Left lung (tissue), 10 donors: ENCODE data around the gene CPED1. TPM values are rescaled to one million over a fixed set of nuclear protein-coding genes. Genes with fewer than 3 reads are reported as not detected.

Experiments used
- ATAC-seq: fragments of 200-7000 bp; cut with Tn5 transposase; one replicate; pipeline ENCODE4 v1.9.1; 2020; ENCODE audit warnings: moderate library complexity
- DNase-seq, 4 donors: peaks; one replicate each; pipeline ENCODE4 v3.0.0-alpha.2; 2013 to 2020
- H3K27ac ChIP-seq, 2 donors: fragments of 200-600 bp; sonication (generic) in 1 of 2; one replicate each; pipeline versions ENCODE4 v1.5.0 to v1.8.0; 2020 to 2021
- H3K27me3 ChIP-seq, 2 donors: fragments of 200-600 bp; sonication (generic) in 1 of 2; one replicate each; pipeline versions ENCODE4 v1.5.0 to v1.8.0; 2020 to 2021
- H3K36me3 ChIP-seq, 2 donors: fragments of 200-600 bp; sonication (generic) in 1 of 2; one replicate each; pipeline versions ENCODE4 v1.5.0 to v1.8.0; 2020 to 2021
- H3K4me1 ChIP-seq, 2 donors: fragments of 200-600 bp; one replicate each; pipeline ENCODE4 v1.8.0; 2021
- H3K4me3 ChIP-seq, 2 donors: fragments of 200-600 bp; sonication (generic) in 1 of 2; one replicate each; pipeline versions ENCODE4 v1.5.0 to v1.8.0; 2020 to 2021; ENCODE audit warnings: mild to moderate bottlenecking in 1 of 2
- H3K9me3 ChIP-seq, 2 donors: fragments of 200-600 bp; sonication (generic) in 1 of 2; one replicate each; pipeline versions ENCODE4 v1.5.0 to v1.8.0; 2020 to 2021
- CTCF ChIP-seq, 2 donors: fragments of 200-600 bp; sonication (generic) in 1 of 2; IDR thresholded peaks; one replicate each; pipeline versions ENCODE4 v1.5.0 to v1.8.0; 2021; ENCODE audit warnings: antibody characterized with exemption in 2 of 2
- intact Hi-C, 2 donors: fragments of 100-400 bp; cut with DNase I; formaldehyde crosslinking; loops; one replicate each; pipeline versions ENCODE4 v1.11.2 to v1.14.2; 2022
- polyA plus RNA-seq, 6 donors: library from polyadenylated mRNA; unstranded; fragments of 120-200 nt; gene quantifications; one replicate each; pipeline ENCODE4 v1.2.1, GENCODE V29; 2013; ENCODE audit not compliant: insufficient read length in 6 of 6
- total RNA-seq, 2 donors: library from RNA; stranded (reverse); fragmentation: NEBNext Ultra II Directional; extraction: Animal tissue kit (Norgen Biotek cat#: 25700); gene quantifications; one replicate each; pipeline ENCODE4 v1.2.1, GENCODE V29; 2021
- donor health status: DM: no; HTN: yes; CAD: no.
- donor health status: DM: no; HTN: no; CAD: no.

CPED1 gene
- total and polyA plus RNA-seq, 8 donors: 8.8 to 29.6 (median 22.8) TPM

- Histone ChIP-seq H3K36me3 (no peaks in the 10 kb centered on the region), H3K27ac (no peak overlapping the region), H3K4me1 (no peaks in the 10 kb centered on the region), H3K4me3 (no peak overlapping the region), H3K9me3 (no peaks in the 10 kb centered on the region), H3K27me3 (no peaks in the 10 kb centered on the region)
- intact Hi-C loops: no loop called here
- no peak for TF ChIP-seq CTCF (IDR thresholded peaks at IDR 0.05)
- ATAC-seq (no peak), DNase-seq (no peak)
Observed at GRCh38 chr7:121196286-121196685, 207.8 kb downstream of the CPED1 start.

GRCh38 chr7:121197455-121197854, 208.9 kb downstream of the CPED1 start:
- H3K27ac ChIP-seq: no peak overlapping the region
- no peaks in the 10 kb centered on the region for H3K27me3 ChIP-seq
- intact Hi-C loops: no loop called here
- DNase-seq (no peak), ATAC-seq (no peak)
- no peaks in the 10 kb centered on the region for H3K36me3 ChIP-seq
- H3K4me3 ChIP-seq: no peak overlapping the region
- H3K9me3 ChIP-seq: no peaks in the 10 kb centered on the region
- no peaks in the 10 kb centered on the region for H3K4me1 ChIP-seq
- TF ChIP-seq CTCF (IDR thresholded peaks at IDR 0.05): no peak

GRCh38 chr7:121198502-121198901, 210.0 kb downstream of the CPED1 start:
- Histone ChIP-seq H3K9me3 (no peaks in the 10 kb centered on the region), H3K4me3 (no peak overlapping the region), H3K27ac (no peak overlapping the region), H3K27me3 (no peaks in the 10 kb centered on the region), H3K4me1 (no peaks in the 10 kb centered on the region), H3K36me3 (no peaks in the 10 kb centered on the region)
- intact Hi-C loops: no loop called here
- ATAC-seq (no peak), DNase-seq (no peak)
- no peak for TF ChIP-seq CTCF (IDR thresholded peaks at IDR 0.05)

GRCh38 chr7:121202125-121202524, 213.6 kb downstream of the CPED1 start:
- Histone ChIP-seq H3K27me3 (no peaks in the 10 kb centered on the region), H3K27ac (no peak overlapping the region), H3K9me3 (no peaks in the 10 kb centered on the region), H3K4me1 (no peaks in the 10 kb centered on the region), H3K36me3 (no peaks in the 10 kb centered on the region), H3K4me3 (no peak overlapping the region)
- ATAC-seq: no peak
- intact Hi-C loops: no loop called here
- TF ChIP-seq CTCF (IDR thresholded peaks at IDR 0.05): no peak
- no peak for DNase-seq

- no peaks in the 10 kb centered on the region for H3K36me3 ChIP-seq
- intact Hi-C loops: no loop called here
- DNase-seq (no peak), ATAC-seq (no peak)
- H3K4me1 ChIP-seq: no peaks in the 10 kb centered on the region
- TF ChIP-seq CTCF (IDR thresholded peaks at IDR 0.05): no peak
- H3K9me3 ChIP-seq: no peaks in the 10 kb centered on the region
- no peak overlapping the region for H3K4me3 ChIP-seq
- no peaks in the 10 kb centered on the region for H3K27me3 ChIP-seq
- H3K27ac ChIP-seq: no peak overlapping the region
Observed at GRCh38 chr7:121202834-121203233, 214.3 kb downstream of the CPED1 start.
